HepG2 (cell line): ENCODE results near the gene MLN.

Experiments
- CTCF ChIP-seq: sonication (generic); formaldehyde crosslinking; IDR thresholded peaks from 2 replicates; pipeline ENCODE4 v1.5.0; 2020; ENCODE audit warnings: mild to moderate bottlenecking, missing genetic modification reagents, moderate library complexity
- JUN ChIP-seq: sonication (generic); formaldehyde crosslinking; IDR thresholded peaks from 2 replicates; pipeline ENCODE4 v1.4.0; 2020; ENCODE audit warnings: mild to moderate bottlenecking, missing genetic modification reagents
- RBM39 ChIP-seq: fragments of 200-400 bp; formaldehyde crosslinking; IDR thresholded peaks from one replicate; pipeline ENCODE4 v1.6.1; 2018; ENCODE audit warnings: antibody characterized with exemption, mild to moderate bottlenecking, low read depth, low read length; ENCODE audit not compliant: poor library complexity, severe bottlenecking
- SOX6 ChIP-seq, 2 experiments: fragments of 450-650 bp in 1 of 2; sonication (generic) in 1 of 2; formaldehyde crosslinking in 1 of 2; IDR thresholded peaks; 2 replicates each; pipeline versions ENCODE4 v1.4.0 to v1.6.1; 2017 to 2020; ENCODE audit warnings: antibody characterized with exemption in 1 of 2, mild to moderate bottlenecking in 1 of 2, missing genetic modification reagents in 1 of 2
- TOE1 ChIP-seq: sonication (generic); formaldehyde crosslinking; IDR thresholded peaks from 2 replicates; pipeline ENCODE4 v1.4.0; 2020; ENCODE audit warnings: mild to moderate bottlenecking, missing genetic modification reagents
- U2AF2 ChIP-seq: fragments of 200-400 bp; formaldehyde crosslinking; IDR thresholded peaks from 2 replicates; pipeline ENCODE4 v1.6.1; 2017; ENCODE audit warnings: low read depth, mild to moderate bottlenecking, low read length
- ZBTB46 ChIP-seq: sonication (generic); formaldehyde crosslinking; IDR thresholded peaks from 2 replicates; pipeline ENCODE4 v1.4.0; 2020; ENCODE audit warnings: mild to moderate bottlenecking, missing genetic modification reagents, borderline replicate concordance

- TF ChIP-seq TOE1 (CRISPR knock-in tag) (no peak), ZBTB46 (CRISPR knock-in tag) (no peak), RBM39 (peak; percentile 44), CTCF (CRISPR knock-in tag) (peak; percentile 47), JUN (CRISPR knock-in tag) (no peak), U2AF2 (no peak), SOX6 (IDR thresholded peaks at IDR 0.05) (no peak), SOX6 (CRISPR knock-in tag; IDR thresholded peaks at IDR 0.05) (no peak)
These were observed 19.0 kb upstream of the MLN start for GRCh38 chr6:33822575-33823395.
